Stimulated activated CD8-positive, alpha-beta memory T cell treated with anti-CD3 and anti-CD28 coated beads, Interleukin-15, amount 100 ng/mL, for 4 hours (primary cell): ENCODE data around the gene SMURF2.
"Not testable (repeated sequence)": the region's sequence is repeated elsewhere in the genome, so short reads cannot be mapped to it uniquely, and the experiment has no call there.

Source experiments
- DNase-seq, 2 donors: peaks; one replicate each; pipeline ENCODE4 v3.0.0-alpha.2; 2020; ENCODE audit warnings: low read depth in 2 of 2

SMURF2 gene

GRCh38 chr17:64664299-64664981, 2.3 kb upstream of the SMURF2 start:
- not testable (repeated sequence) for DNase-seq

- DNase-seq, result not testable (repeated sequence)
Measured at GRCh38 chr17:64663836-64664235, 1.7 kb upstream of the SMURF2 start.

- no peak for DNase-seq
Measured at GRCh38 chr17:64662774-64663367, 764 bp upstream of the SMURF2 start.

GRCh38 chr17:64661726-64661975, 456 bp downstream of the SMURF2 start:
- DNase-seq, result no peak

GRCh38 chr17:64660978-64661725, 955 bp downstream of the SMURF2 start:
- peak; percentile 15 to 23 for DNase-seq

GRCh38 chr17:64660195-64660977, 1.7 kb downstream of the SMURF2 start:
- DNase-seq, result not testable (repeated sequence)

- no peak for DNase-seq
Measured at GRCh38 chr17:64658931-64659330, 3.2 kb downstream of the SMURF2 start.

- no peak for DNase-seq
Measured at GRCh38 chr17:64657610-64658125, 4.4 kb downstream of the SMURF2 start.

GRCh38 chr17:64655704-64656103, 6.4 kb downstream of the SMURF2 start:
- DNase-seq, result no peak

GRCh38 chr17:64653985-64654355, 8.1 kb downstream of the SMURF2 start:
- DNase-seq, result no peak

- DNase-seq, result no peak
Measured at GRCh38 chr17:64653325-64653984, 8.7 kb downstream of the SMURF2 start.

- no peak for DNase-seq
Measured at GRCh38 chr17:64651889-64652288, 10.2 kb downstream of the SMURF2 start.

GRCh38 chr17:64648234-64648633, 13.9 kb downstream of the SMURF2 start:
- no peak for DNase-seq

- DNase-seq, result no peak
Measured at GRCh38 chr17:64647817-64648216, 14.3 kb downstream of the SMURF2 start.

- no peak for DNase-seq
Measured at GRCh38 chr17:64639516-64639915, 22.6 kb downstream of the SMURF2 start.

- DNase-seq, result no peak
Measured at GRCh38 chr17:64638552-64639203, 23.4 kb downstream of the SMURF2 start.

- DNase-seq, result no peak
Measured at GRCh38 chr17:64635647-64636305, 26.3 kb downstream of the SMURF2 start.

GRCh38 chr17:64634218-64634617, 27.9 kb downstream of the SMURF2 start:
- DNase-seq, result no peak

GRCh38 chr17:64632606-64633005, 29.5 kb downstream of the SMURF2 start:
- DNase-seq, result no peak

- DNase-seq, result no peak
Measured at GRCh38 chr17:64632194-64632593, 29.9 kb downstream of the SMURF2 start.
